Epithelial cell of proximal tubule (primary cell): Measurements from ENCODE around the gene PRR27. TPM values are rescaled to one million over a fixed set of nuclear protein-coding genes. Genes with fewer than 3 reads are reported as not detected.

ENCODE experiments used
- DNase-seq: peaks from one replicate; pipeline ENCODE4 v3.0.0-alpha.2; 2011; ENCODE audit warnings: low read depth
- H3K4me3 ChIP-seq: 2 replicates; pipeline ENCODE4 v1.5.1; 2011; ENCODE audit warnings: low read depth, mild to moderate bottlenecking, low read length
- CTCF ChIP-seq: conservative IDR thresholded peaks from 2 replicates; pipeline ENCODE4 v1.5.1; 2012; ENCODE audit warnings: low read depth, mild to moderate bottlenecking, low read length
- total RNA-seq: library from RNA; depleted of rRNA; stranded (reverse); fragments of >200 nt; gene quantifications from 2 replicates; pipeline ENCODE4 v1.2.3, GENCODE V29; 2015

The PRR27 gene
- total RNA-seq: not detected in 2 replicates

GRCh38 chr4:70153937-70154336, at the start of gene PRR27:
Gene PRR27 (plus strand): TSS chr4:70154237. CDS start chr4:70154376, 139 bp downstream.
- TF ChIP-seq CTCF: no peak
- no peak for DNase-seq
- H3K4me3 ChIP-seq: no peak within 1 kb of the TSS

DNA sequence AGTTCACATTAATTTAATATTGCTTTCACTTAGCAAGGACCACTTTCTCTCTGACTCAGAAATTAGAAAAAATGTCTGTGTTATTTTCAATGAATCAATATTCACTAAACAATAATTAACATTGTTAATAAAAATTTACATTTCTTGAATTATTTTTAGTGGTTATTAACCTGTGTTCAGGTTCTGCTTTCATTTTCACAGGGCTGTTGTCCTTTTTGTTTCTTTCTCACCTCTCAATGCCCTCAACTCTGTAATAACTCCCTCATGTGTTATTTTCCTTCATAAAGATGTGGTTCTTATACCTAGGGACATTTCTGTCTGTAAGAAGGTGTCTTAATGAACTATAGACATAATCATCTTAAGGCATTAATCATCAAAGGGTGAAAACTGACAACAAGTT, 43.1 kb upstream of the PRR27 start:
- TF ChIP-seq CTCF: no peak
- no peak overlapping the region for H3K4me3 ChIP-seq
- DNase-seq: no peak

GRCh38 chr4:70113656-70114055, 40.4 kb upstream of the PRR27 start:
- no peak for TF ChIP-seq CTCF
- no peak overlapping the region for H3K4me3 ChIP-seq
- no peak for DNase-seq

- H3K4me3 ChIP-seq: no peak overlapping the region
- DNase-seq: no peak
- no peak for TF ChIP-seq CTCF
Measured at GRCh38 chr4:70114096-70114495, 39.9 kb upstream of the PRR27 start.

- H3K4me3 ChIP-seq: no peak overlapping the region
- TF ChIP-seq CTCF: no peak
- DNase-seq: no peak
Measured at GRCh38 chr4:70120323-70120722, 33.7 kb upstream of the PRR27 start.

DNA sequence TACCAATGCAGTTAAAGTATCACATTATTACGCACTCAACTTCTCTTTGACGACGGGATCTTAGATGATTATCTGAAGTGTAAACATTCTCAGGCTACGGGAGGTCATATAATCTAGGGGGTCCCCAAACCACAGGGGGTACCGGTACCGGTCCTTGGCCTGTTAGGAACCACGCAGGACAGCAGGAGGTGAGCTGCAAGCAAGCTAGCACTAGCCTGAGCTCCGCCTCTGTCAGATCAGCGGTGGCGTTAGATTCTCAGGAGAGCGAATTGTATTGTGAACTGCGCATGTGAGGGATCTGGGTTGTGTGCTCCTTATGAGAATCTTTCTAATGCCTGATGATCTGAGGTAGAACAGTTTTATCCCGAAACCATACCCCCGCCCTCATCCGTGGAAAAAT, 20.6 kb upstream of the PRR27 start:
- TF ChIP-seq CTCF: no peak
- no peak for DNase-seq
- H3K4me3 ChIP-seq: no peak overlapping the region

GRCh38 chr4:70138751-70139150, 15.3 kb upstream of the PRR27 start:
- TF ChIP-seq CTCF: no peak
- no peak overlapping the region for H3K4me3 ChIP-seq
- DNase-seq: no peak
